Right kidney (tissue), 1 donor: ENCODE measurements around the gene CDK4.
"Not testable (repeated sequence)": the region's sequence is repeated elsewhere in the genome, so short reads cannot be mapped to it uniquely, and the experiment has no call there.

Experiments
- DNase-seq: peaks from one replicate; pipeline ENCODE4 v3.0.0-alpha.2; 2016

Gene CDK4

DNA sequence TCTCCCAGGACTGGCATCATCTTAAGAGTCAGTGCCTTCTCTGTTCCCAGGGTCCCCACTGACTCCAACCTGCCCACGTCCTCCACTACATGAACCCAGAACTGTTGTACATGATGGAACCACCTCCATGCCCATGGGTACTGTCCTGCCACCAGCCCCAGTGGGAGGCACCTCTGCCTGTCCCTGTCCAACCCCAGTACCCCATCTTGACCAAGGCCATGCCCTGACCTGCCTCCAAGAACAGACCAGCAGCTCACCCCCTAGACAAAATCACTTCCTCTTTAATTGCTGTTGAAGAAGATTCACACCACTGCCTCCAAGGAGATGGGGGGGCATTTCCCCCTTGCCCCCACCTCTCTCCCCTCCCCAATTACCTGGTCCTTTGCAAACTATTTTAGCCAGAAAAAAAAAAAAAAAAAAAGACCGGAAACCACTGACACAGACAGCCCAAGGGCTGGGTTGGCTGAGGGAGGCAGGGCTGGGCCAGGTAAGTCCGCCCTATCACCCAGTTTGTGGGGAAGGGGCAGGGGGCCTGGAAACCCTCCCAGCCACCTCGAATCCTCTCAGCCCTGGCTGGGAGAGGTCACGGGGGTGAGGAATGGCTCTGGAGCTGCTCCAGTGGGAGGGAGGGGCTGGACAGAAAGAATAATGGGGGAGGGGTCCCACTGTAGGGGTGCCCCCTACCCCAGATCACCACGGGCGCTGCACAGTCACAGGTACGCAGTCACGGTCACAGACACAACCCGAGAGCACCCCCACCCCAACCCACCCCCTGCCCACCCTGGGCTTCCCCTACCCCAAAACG lies 27.0 kb downstream of the CDK4 start:
- no peak for DNase-seq

DNA sequence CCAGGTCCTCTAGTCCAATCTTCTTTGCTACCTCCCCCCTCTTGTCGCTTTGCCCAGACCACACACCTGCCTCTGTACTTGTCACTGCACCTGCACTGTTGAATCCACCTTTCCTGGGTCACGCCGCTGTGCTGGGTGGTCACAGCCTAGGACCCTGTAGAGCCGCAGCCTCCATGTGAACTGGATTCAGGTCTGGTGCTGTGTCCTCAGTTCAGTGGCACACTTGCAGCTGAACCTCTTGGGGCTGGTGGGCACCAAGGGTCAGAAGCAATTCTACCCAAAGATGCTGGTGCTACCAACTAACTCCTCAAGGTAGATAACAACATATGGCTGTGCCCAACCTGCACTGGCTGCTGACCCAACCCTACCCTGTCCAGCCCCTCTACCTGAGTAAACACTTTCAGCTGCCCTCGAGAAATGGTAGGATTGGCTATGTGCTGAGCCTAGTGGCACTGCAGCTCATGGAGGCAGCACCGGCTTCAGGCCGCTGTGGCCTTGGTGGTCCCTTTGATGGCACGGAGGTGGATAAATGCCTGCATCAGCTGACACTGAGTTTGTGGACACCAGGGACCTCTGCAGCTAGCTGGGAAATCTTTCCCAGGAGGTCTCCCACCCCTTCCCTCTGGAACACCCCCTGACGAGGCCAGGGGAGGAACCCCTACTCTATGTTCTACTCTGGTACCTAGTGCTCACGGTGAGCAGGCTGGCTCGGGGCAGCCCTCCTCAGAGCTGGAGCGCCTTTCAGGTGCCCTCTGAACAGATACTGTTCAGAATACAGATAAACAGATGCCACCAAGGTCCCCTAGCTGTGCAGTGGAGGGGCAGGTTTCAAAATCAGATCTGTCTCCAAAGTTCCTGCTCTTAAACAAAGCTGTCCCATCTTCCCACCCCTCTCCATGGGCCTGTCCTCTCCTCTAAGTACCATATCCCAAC lies 27.8 kb downstream of the CDK4 start:
- no peak for DNase-seq

DNA sequence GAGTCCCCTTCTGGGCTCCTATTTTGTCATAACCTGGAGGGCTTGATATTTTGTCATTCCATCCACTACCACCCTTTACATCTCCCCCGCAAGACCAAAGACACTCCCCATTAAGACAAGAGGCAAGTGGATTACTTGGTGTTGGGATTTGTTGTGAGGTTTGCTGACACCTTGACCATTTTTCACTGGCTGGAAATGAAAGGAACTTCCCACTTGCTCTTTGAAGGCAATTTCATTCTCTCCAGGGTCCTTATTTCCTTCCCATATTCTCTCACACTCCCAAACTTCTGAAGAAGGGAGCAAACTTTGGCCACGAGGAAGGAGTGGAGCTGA lies 28.5 kb downstream of the CDK4 start:
- DNase-seq: no peak

DNA sequence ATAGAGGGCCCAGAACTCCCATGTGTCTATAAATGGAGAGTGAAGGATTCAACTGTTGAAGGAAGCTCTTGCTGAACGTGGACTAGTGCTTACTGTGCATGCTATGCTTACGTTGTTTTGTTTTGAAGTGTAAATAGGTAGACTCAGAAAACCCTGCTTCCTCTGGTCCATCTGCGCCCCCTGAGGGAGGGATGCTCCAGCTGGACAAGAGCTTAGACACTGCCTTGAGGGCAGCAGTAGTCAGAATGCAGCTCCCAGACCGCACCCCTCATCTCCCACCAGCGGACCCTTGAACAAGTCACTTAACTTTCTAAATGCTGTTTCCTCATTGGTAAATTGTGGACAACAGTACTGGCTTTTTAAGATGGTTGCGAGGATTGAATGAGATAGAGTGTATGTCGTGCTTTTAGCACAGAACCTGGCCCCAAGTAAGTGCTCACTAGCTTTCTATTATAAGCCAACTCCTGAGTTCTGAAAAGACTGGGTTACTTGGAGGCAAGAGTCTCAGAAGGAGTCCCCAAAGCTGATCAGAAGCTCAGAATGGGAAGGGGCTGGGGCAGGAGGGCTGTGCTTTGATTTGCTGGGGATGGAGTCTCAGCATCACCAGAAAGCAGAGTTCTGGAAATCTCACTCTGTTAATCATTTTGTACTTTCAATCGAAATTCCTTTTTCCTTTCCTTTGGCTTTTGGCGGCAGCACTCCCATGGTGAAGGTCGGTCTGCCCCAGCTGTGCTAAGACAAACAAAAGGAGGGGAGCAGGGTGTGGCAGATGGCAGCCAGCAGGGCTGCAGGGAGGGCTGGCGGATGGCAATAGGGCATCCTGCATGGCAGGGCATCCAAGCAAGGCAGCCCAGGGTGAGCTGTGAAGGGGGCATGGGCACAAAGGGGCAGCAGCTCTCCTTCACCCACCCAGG lies 29.1 kb downstream of the CDK4 start:
- no peak for DNase-seq

DNA sequence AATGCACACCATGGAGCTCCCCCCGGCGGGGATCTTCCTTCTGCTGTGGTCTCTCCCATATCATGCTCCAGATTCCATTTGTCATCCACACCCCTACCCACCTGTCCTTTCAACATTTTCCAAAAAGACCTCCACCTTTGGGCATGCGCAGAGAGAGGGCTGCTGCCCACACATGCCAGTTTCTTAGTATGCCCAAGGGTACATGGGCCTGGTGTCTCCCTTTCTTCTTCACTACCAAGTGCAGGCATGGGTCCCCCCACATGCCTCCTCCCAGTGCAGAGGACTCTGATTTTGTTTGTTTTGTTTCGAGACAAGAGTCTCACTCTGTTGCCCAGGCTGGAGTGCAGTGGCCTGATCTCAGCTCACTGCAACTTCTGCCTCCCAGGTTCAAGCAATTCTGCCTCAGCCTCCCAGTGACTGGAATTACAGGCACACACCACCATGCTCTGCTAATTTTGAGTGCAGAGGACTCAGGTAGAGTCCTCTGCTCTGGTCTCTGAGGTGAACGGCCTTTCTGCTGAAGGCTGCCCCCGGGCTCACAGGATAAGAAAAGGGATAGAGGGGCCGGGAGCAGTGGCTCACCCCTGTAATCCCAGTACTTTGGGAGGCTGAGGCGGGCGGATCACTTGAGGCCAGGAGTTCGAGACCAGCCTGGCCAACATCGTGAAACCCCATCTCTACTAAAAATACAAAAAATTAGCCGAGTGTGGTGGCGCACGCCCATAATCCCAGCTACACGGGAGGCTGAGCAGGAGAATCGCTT lies 30.1 kb downstream of the CDK4 start:
- not testable (repeated sequence) for DNase-seq

DNA sequence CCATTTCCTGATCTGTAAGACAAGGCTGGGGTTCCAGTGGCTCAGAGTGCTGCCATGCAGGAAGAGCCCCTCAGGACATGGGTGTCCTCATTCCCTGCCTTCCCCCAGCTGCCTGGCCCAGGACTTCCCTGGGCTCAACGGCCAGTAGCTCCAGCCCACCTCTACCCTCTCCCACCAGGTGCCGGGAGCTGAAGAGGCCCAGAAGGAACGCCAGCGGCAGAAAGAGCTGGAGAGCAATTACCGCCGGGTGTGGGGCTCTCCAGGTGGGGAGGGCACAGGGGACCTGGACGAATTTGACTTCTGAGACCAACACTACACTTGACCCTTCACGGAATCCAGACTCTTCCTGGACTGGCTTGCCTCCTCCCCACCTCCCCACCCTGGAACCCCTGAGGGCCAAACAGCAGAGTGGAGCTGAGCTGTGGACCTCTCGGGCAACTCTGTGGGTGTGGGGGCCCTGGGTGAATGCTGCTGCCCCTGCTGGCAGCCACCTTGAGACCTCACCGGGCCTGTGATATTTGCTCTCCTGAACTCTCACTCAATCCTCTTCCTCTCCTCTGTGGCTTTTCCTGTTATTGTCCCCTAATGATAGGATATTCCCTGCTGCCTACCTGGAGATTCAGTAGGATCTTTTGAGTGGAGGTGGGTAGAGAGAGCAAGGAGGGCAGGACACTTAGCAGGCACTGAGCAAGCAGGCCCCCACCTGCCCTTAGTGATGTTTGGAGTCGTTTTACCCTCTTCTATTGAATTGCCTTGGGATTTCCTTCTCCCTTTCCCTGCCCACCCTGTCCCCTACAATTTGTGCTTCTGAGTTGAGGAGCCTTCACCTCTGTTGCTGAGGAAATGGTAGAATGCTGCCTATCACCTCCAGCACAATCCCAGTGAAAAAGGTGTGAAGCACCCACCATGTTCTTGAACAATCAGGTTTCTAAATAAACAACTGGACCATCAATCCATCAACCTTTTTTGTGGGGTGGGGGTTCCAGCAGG lies 31.2 kb downstream of the CDK4 start:
- DNase-seq: no peak

DNA sequence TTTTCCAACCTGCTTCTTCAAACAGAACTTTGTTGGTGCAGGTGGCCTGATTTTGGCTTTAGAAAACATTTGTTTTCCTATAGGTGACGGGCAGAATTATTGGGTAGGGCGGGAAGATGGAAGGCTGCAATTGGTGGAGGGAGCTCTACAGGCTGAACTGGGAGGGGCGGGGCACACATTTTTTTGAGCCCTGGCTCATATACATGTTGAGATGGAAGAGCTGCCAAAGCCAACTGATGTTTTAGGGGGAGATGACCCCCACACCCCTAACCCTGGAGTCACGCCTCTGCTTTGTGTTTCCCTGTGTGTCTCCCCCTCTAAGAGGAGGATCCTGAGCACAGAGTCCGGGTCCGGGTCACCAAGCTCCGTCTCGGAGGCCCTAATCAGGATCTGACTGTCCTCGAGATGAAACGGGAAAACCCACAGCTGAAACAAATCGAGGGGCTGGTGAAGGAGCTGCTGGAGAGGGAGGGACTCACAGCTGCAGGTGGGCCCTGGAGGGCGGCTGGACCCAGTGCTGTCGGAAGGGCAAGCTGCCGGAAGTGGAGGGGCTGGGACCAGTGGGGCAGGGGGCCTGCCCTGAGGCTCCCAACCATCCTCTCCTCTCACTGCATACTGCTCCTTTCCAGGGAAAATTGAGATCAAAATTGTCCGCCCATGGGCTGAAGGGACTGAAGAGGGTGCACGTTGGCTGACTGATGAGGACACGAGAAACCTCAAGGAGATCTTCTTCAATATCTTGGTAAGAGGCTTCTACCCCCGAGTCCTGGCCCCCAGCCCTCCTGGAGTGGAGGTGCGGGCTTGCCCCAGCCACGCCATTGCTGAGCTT lies 32.1 kb downstream of the CDK4 start:
- no peak for DNase-seq

DNA sequence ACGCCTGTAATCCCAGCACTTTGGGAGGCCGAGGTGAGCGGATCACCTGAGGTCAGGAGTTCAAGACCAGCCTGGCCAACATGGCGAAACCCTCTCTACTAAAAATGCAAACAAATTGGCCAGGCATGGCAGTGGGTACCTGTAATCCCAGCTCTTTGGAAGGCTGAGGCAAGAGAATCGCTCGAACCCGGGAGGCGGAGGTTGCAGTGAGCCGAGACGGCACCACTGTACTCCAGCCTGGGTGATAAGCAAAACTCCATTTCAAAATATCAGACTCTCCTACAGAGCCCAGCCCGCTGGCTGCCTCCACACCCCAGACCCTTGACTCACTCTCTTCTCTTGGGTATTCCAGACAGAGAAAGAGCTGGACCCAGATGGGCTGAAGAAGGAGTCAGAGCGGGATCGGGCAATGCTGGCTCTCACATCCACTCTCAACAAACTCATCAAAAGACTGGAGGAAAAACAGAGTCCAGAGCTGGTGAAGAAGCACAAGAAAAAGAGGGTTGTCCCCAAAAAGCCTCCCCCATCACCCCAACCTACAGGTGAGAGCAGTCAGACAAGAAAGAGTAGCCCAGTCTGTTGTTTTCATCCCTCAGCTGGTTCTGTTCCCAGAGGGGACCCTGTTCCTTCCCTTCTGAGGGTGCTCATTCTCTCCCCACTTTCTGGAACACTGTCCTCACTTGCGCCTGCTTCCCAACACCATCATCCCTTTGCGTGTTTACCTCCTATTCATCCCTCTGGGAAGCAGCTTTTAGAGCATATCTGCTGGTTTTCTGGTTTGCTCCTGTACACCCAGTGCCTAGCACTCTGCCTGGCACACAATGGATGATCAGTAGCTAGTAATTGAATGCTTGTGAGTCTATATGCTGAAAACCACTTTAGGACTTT lies 33.2 kb downstream of the CDK4 start:
- DNase-seq: no peak

DNA sequence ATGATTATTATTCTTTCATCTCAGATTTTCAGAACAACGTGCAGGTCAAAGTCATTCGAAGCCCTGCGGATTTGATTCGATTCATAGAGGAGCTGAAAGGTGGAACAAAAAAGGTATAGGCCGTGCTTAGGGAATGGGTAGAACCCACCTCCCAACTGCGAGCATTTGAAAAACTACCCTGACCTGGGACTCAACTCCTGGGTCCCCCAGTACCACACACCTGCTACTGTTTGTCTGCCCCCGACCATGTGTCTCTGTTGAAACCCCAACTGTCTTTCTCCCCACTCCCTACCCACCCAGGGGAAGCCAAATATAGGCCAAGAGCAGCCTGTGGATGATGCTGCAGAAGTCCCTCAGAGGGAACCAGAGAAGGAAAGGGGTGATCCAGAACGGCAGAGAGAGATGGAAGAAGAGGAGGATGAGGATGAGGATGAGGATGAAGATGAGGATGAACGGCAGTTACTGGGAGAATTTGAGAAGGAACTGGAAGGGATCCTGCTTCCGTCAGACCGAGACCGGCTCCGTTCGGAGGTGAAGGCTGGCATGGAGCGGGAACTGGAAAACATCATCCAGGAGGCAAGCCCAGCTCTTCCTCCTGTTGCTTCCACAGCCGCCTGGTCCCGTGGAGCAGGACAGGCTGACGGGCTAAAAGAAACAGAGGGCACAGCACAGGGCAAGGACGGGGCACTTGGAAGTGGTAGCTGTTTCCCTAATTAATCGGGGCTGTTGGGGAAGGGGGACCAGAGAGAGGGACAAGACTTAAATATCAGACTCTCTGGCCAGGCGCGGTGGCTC lies 34.1 kb downstream of the CDK4 start:
- no peak for DNase-seq

DNA sequence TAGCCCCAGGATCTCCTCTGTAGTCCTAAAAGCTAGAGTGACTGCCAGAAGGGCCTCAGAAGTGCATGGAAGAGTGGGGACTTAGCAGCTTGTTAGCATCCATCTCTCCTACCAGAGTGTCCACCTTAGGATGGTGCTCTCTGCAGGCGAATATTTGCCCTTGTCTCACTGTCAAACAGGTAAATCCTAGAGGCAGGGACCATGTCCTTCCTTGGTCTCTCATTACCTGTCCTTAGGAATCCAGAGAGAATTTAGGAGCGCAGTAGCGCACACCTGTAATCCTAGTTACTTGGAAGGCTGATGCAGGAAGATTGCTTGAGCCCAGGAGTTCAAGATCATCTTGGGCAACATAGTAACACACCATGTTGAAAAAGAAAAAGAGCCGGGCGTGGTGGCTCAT lies 35.0 kb downstream of the CDK4 start:
- no peak for DNase-seq

DNA sequence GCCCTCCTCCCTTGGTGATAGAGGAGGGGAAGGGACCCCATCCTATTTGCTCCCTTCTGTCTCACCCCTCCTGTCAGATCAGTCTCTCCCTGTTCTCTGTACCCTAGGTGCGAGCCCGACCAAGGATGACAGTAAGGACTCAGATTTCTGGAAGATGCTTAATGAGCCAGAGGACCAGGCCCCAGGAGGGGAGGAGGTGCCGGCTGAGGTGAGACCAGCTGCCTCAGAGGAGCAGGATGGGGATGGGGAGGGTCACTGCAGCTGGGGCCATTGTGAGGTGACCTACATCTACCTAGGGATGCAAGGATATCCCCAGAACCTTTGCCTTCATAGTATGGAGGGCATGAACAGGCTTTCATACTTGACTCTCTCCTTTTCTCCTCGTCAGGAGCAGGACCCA lies 35.8 kb downstream of the CDK4 start:
- no peak for DNase-seq

DNA sequence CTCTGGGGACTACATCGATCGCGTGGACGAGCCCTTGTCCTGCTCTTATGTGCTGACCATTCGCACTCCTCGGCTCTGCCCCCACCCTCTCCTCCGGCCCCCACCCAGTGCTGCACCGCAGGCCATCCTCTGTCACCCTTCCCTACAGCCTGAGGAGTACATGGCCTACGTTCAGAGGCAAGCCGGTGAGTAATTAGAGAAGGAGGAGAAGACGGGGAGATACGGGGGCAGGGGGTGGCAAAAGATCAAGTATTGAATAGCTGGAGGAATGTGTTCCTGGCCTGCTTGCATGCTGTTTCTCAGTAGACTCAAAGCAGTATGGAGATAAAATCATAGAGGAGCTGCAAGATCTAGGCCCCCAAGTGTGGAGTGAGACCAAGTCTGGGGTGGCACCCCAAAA lies 36.3 kb downstream of the CDK4 start:
- DNase-seq: no peak

DNA sequence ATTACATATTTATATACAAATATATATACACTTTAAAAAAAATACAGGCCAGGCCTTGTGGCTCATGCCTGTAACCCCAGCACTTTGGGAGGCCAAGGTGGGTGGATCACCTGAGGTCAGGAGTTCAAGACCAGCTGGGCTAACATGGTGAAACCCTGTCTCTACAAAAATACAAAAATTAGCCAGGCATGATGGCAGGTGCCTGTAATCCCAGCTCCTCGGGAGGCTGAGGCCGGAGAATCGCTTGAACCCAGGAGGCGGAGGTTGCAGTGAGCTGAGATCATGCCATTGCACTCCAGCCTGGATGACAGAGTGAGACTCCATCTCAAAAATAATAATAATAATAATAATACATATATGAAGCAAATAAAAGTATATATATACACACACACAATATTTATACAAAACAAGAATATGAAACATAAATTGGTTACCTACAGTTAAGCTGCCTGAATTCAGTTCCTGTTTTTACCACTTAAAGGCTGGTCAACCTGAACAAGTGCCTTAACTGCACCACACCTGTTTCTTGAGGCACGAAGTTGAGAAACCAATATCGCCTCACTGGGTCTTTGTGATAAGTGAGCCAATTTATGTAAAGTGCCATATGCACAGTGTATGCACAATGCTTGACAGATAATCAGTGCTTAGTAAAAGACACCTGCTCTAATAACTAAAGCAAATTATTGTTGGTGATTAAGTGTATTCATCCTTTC lies 36.9 kb downstream of the CDK4 start:
- not testable (repeated sequence) for DNase-seq

DNA sequence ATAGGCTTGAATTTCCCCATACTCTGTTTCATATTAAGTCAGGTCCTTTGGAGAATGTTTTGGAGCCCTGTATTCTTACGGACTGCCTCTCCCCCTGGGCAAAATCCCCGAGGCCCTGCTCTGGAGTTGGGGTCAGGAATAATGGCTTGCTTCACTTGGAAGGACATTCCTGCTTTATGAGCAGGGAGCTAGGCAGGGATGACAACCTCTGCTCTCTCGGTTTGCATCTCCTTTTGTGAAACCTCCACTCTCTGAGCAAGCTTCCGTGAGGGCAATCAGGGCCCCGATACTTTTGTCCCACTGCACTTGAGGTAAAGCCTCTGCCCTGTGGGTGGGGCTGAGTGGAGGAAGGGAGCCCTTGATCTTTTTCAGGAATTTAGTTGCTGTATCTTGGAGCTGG lies 38.9 kb downstream of the CDK4 start:
- DNase-seq: no peak

DNA sequence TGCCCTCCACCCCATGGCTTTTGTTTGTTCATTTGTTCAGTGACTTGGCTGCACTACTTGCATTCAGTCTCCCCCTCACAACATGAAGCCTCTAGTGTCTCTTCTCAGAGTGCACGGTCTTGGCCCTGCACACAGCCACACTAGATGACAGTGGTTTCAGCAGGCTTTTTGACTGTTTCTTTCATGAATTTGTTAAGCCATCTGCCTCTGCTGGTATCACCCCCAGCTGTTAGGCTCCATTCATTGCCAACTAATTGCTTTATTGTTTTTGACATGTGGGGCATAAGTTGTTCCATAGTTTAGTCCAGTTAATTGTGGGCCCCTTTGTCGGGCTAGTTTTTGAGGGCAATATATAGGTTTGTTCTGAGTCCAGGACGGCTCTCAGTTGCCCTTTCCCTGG lies 39.4 kb downstream of the CDK4 start:
- DNase-seq: no peak

DNA sequence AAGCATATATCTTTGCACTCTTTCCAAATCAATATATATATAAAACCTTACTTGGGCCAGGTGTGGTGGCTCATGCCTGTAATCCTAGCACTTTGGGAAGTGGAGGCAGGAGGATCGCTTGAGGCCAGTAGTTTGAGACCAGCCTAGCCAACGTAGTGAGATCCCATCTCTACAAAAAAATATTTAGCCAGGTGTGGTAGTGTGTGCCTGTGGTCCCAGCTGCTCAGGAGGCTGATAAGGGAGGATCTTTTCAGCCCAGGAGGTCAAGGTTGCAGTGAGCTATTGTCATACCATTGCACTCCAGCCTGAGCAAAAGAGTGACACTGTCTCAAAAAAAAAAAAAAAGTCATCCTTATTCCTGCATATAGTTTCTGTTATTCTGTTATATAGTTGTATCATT lies 43.8 kb downstream of the CDK4 start:
- no peak for DNase-seq

DNA sequence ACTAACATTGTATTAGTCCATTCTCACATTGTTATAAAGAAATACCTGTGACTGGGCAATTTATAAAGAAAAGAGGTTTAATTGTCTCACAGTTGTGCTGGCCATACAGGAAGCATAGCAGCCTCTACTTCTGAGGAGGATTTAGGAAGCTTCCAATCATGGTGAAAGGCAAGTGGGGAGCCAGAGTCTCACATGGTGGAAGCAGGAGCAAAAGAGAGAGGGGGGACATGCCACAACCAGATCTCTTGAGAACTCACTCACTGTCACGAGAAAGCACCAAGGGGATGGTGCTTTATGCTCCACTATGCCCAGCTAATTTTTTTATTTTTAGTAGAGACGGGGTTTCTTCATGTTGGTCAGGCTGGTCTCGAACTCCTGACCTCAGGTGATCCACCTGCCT lies 44.9 kb downstream of the CDK4 start:
- no peak for DNase-seq
